KMS-11 (cell line): ENCODE results near the gene AHSA1.

Experiments
- H2AFZ ChIP-seq: fragments of 200-600 bp; sonication (generic); 2 replicates; pipeline ENCODE4 v1.6.1; 2016; ENCODE audit warnings: antibody characterized with exemption, mixed run types, low read depth
- H3K27ac ChIP-seq: fragments of 200-600 bp; sonication (generic); 2 replicates; pipeline ENCODE4 v1.6.1; 2016; ENCODE audit warnings: mild to moderate bottlenecking, mixed run types
- H3K27me3 ChIP-seq: fragments of 200-600 bp; sonication (generic); 2 replicates; pipeline ENCODE4 v1.6.1; 2017; ENCODE audit warnings: mild to moderate bottlenecking, low read depth, mixed run types, moderate library complexity; ENCODE audit not compliant: insufficient read depth
- H3K36me3 ChIP-seq: fragments of 200-600 bp; sonication (generic); 2 replicates; pipeline ENCODE4 v1.6.1; 2017; ENCODE audit warnings: mild to moderate bottlenecking, mixed run types; ENCODE audit not compliant: insufficient read depth
- H3K4me1 ChIP-seq: fragments of 200-600 bp; sonication (generic); 2 replicates; pipeline ENCODE4 v1.6.1; 2016; ENCODE audit warnings: mild to moderate bottlenecking, low read depth, mixed run types; ENCODE audit not compliant: poor library complexity, severe bottlenecking
- H3K4me2 ChIP-seq: fragments of 200-600 bp; sonication (generic); 2 replicates; pipeline ENCODE4 v1.7.0; 2016; ENCODE audit warnings: mild to moderate bottlenecking, mixed run types
- H3K4me3 ChIP-seq: fragments of 200-600 bp; sonication (generic); IDR thresholded peaks from 2 replicates; pipeline ENCODE4 v1.6.1; 2017; ENCODE audit warnings: low read depth, low read length, mixed read lengths; ENCODE audit not compliant: insufficient read depth
- H3K79me2 ChIP-seq: fragments of 200-600 bp; sonication (generic); 2 replicates; pipeline ENCODE4 v1.6.1; 2016; ENCODE audit warnings: low read depth, mixed run types; ENCODE audit not compliant: insufficient read depth
- H3K9ac ChIP-seq: fragments of 200-600 bp; sonication (generic); 2 replicates; pipeline ENCODE4 v1.6.1; 2016; ENCODE audit warnings: mild to moderate bottlenecking, mixed run types
- H4K20me1 ChIP-seq: fragments of 200-600 bp; sonication (generic); 2 replicates; pipeline ENCODE4 v1.6.1; 2016; ENCODE audit warnings: mild to moderate bottlenecking, mixed run types; ENCODE audit not compliant: insufficient read depth
- TF ChIP-seq, protein P1 (sequence below): fragments of 200-600 bp; sonication (generic); conservative IDR thresholded peaks from 2 replicates; pipeline ENCODE4 v1.6.1; 2017; ENCODE audit warnings: low read depth, mild to moderate bottlenecking, antibody characterized with exemption, low read length, moderate library complexity, mixed read lengths

The AHSA1 gene

GRCh38 chr14:77503138-77503537 lies 45.2 kb downstream of the AHSA1 start:
- H3K27me3 ChIP-seq = no peaks in the 10 kb centered on the region
- no peaks in the 10 kb centered on the region for H3K4me1 ChIP-seq
- TF ChIP-seq, protein P1, sequence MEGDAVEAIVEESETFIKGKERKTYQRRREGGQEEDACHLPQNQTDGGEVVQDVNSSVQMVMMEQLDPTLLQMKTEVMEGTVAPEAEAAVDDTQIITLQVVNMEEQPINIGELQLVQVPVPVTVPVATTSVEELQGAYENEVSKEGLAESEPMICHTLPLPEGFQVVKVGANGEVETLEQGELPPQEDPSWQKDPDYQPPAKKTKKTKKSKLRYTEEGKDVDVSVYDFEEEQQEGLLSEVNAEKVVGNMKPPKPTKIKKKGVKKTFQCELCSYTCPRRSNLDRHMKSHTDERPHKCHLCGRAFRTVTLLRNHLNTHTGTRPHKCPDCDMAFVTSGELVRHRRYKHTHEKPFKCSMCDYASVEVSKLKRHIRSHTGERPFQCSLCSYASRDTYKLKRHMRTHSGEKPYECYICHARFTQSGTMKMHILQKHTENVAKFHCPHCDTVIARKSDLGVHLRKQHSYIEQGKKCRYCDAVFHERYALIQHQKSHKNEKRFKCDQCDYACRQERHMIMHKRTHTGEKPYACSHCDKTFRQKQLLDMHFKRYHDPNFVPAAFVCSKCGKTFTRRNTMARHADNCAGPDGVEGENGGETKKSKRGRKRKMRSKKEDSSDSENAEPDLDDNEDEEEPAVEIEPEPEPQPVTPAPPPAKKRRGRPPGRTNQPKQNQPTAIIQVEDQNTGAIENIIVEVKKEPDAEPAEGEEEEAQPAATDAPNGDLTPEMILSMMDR = no peak
- H3K36me3 ChIP-seq = no peaks in the 10 kb centered on the region
- no peak overlapping the region for H3K4me3 ChIP-seq
- no peaks in the 10 kb centered on the region for H4K20me1 ChIP-seq
- H3K79me2 ChIP-seq = no peaks in the 10 kb centered on the region
- no peak overlapping the region for H3K27ac ChIP-seq
- H3K4me2 ChIP-seq = no peak overlapping the region
- no peak overlapping the region for H3K9ac ChIP-seq
- H2AFZ ChIP-seq = no peak overlapping the region

GRCh38 chr14:77505031-77505430 lies 47.1 kb downstream of the AHSA1 start:
- Histone ChIP-seq H3K27me3 (no peaks in the 10 kb centered on the region), H3K27ac (no peak overlapping the region)

DNA sequence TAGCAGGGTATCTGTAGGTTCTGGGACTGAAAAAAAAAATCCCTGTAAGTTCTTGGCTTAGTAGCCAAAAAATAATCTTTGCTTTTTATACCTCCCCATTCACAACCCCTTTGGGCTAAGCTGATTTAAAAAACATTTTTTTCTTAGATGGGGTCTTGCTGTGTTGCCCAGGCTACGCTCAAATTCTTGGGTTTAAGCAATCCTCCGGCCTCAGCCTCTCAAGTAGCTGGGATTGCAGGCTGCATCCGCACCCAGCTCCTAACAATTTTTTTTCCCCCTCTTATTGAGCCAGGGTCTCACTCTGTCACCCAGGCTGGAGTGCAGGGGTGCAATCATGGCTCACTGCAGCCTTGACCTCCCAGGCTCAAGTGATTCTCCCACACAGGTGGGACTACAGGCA lies 49.9 kb downstream of the AHSA1 start:
- H3K4me1 ChIP-seq = no peaks in the 10 kb centered on the region
- TF ChIP-seq, protein P1 = no peak
- no peak overlapping the region for H3K4me2 ChIP-seq
- no peaks in the 10 kb centered on the region for H3K27me3 ChIP-seq
- no peaks in the 10 kb centered on the region for H3K36me3 ChIP-seq
- no peaks in the 10 kb centered on the region for H3K79me2 ChIP-seq
- no peaks in the 10 kb centered on the region for H4K20me1 ChIP-seq
- no peak overlapping the region for H3K27ac ChIP-seq
- H3K4me3 ChIP-seq = no peak overlapping the region
- no peak overlapping the region for H3K9ac ChIP-seq
- H2AFZ ChIP-seq = no peak overlapping the region

More at GRCh38 chr14:77505031-77505430, 47.1 kb downstream of the AHSA1 start:
- Histone ChIP-seq H3K4me3 (no peak overlapping the region), H4K20me1 (no peaks in the 10 kb centered on the region), H3K9ac (no peak overlapping the region), H3K79me2 (no peaks in the 10 kb centered on the region), H3K4me1 (no peaks in the 10 kb centered on the region), H3K36me3 (no peaks in the 10 kb centered on the region), H2AFZ (no peak overlapping the region), H3K4me2 (no peak overlapping the region)
- TF ChIP-seq, protein P1 = no peak

- no peak overlapping the region for H2AFZ ChIP-seq
- no peaks in the 10 kb centered on the region for H3K4me1 ChIP-seq
- H3K4me2 ChIP-seq = no peak overlapping the region
- H3K79me2 ChIP-seq = no peaks in the 10 kb centered on the region
- H3K9ac ChIP-seq = no peak overlapping the region
- TF ChIP-seq, protein P1 = no peak
- H3K4me3 ChIP-seq = no peak overlapping the region
- H3K27me3 ChIP-seq = no peaks in the 10 kb centered on the region
- no peaks in the 10 kb centered on the region for H3K36me3 ChIP-seq
- H4K20me1 ChIP-seq = no peaks in the 10 kb centered on the region
- no peak overlapping the region for H3K27ac ChIP-seq
These were observed 50.4 kb downstream of the AHSA1 start for GRCh38 chr14:77508249-77508648.
